HG03196 (cell line): Measurements from ENCODE around the gene TMA7B.

Experiments used
- ATAC-seq: cut with Tn5 transposase; IDR thresholded peaks from one replicate; pipeline ENCODE4 v1.9.1; 2021; ENCODE audit not compliant: unreplicated experiment

Gene TMA7B

DNA sequence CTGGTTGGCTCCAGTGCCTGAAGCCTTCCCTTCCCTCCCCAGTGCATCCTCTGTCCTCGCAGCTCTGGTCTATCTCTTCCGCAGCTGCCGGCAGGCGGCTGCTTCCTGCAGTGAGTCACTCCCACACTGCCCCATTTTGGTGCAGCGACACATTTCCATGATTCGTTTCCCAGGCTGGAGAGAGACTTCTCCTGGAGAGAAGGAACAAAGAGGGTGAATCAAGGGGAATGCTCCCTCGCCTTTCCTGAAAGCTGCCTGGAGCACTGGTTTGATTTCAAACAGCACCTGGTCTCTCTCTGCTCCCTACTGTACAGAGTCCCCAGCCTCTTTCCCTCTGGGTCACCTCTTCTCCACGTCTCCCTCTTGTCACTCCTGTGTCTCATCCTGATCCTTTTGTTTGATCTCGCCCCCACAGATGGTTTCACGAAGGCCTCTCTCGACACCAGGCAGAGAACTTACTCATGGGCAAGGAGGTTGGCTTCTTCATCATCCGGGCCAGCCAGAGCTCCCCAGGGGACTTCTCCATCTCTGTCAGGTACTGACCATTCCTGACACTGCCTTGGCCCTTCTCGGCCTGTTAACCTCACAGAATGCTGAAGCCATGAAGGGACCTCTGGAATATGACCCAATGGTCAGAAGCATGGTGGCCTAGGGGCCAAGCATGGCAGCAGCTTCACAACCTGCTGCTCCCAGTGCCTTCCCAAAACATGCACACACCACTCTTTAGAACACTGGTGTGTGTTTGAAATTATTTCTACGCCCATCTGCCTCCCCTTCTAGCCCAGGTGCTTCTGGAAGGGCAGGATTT lies at the start of gene TMA7B:
TMA7B (plus strand) TSS at position 758 of the 808 bp plus-strand sequence. CDS start 3,978 bp downstream, outside the sequence.
- no peak for ATAC-seq

DNA sequence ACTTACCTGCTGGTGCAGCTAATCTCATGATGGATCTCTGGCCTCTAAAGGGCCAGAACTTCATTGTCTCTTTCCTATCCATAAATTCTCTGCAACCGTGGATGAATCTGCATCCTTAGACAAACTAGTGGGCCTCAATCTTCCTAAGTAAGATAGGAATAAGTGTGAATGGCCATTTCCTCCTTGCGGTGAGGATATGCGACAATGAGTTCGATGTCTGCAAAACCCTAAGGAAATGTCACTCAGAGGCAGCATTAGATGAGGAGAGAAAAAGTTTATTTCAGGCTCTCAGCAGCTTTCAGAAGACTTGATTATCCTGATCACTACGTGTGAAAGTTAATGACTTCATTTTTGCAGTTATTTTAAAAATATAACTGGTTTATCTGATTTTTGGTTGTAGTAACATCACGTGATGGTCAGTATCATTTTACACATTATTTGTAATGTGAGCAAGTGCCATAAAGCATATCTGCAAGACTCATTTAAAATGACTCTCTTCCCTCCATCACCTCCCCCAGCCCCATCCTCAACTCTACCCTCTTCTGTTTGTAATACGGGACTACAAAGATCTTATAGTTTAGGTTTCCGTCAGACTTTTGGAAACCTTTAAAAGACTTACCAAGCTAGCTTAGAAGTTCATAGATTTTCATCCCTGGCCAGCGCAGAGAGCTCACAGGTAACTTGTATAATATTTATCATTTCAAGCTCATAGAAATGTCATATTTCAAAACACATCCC lies 49.2 kb upstream of the TMA7B start:
- no peak for ATAC-seq

DNA sequence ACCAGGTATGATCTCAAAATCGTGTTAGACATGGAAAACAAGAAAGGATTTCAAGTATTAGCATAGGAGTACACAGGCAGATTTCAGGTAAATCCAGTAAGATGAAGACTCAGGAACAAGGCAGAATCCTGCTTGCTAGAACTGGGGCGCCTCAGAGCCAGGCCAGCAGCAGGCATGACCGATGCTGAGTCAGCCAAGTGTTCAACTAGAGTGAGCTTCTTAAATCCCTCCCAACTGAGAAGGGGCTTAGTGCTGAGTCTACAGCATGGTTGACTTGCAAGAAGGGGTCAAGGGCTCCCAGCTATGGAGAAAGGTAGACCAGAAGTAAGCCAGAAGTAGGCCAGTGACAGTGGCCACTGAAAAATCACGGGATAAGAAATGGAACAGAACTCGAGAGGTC lies 46.9 kb upstream of the TMA7B start:
- no peak for ATAC-seq

DNA sequence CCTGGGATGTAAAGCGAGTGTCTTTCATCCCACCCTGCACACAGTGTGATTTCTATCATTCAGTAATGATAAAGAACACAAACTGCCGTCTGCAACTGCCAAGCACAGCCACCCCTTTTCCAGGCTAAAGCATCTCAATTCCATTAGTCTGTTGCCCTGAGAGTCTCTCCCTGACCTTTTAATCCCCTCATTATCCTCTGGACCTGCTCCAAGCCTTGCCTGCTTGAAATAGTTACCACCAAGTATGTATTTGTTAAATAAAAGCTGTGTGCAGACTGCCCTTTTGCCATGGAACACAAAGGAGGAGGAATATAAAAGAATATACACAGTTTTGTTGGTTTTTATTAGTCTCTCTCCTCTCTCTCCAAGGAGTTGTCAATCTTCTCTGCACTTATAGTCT lies 46.3 kb upstream of the TMA7B start:
- ATAC-seq = no peak

DNA sequence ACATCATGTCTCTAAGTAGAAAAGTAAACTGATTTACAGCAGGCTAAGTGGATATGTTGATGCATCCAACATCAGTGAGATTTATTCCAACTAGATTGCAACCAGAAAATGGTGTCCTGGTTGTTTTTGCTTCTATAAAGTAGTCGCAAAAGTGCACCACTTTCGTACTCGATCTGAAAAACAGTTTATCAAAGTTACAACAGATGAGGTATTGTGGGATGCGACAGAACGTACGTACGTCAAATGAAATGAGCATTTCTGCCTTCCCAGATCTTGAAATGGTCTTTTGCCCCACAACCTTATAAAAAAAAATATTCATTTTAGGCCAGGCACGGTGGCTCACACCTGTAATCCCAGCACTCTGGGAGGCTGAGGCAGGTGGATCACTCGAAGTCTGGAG lies 45.6 kb upstream of the TMA7B start:
- no peak for ATAC-seq

DNA sequence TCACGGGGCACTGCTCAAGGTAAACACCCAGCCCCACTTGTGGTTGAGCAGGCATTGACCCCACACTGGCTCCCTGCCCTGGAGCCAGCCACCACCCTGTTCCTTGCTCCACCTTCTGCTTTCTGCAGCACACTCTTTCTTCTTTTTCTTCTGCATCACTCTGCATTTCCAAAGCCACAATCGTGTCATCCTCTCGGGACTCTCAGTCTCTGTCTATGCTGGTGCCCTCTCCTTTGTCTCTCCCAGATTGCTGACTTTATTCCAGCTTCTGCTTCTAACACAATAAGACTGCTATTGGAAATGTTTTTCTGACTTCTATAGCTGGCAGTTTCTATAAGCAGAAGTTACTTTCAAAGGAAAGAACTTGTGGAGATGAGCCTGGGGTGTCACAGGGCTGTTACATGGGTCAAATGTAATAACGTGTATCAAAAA lies 44.9 kb upstream of the TMA7B start:
- no peak for ATAC-seq

DNA sequence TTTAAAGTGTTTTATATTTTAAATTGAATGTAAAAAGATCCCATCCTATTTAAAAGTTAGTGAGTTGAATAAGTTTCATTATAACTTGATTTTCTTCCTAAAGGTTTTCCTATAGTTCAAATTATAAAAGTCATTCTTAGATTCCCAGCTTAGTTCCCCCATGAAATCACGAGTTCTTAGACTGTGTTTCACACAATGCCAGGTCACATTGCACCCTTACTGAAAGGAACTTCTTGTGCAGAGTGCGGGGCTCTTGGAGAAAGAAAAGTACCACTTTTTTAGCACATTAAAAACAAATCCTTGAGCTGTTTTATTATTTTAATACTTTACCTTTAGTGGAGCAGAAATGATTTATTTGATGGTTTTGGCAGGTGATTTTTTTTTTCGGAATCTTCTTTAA lies 43.7 kb upstream of the TMA7B start:
- no peak for ATAC-seq

DNA sequence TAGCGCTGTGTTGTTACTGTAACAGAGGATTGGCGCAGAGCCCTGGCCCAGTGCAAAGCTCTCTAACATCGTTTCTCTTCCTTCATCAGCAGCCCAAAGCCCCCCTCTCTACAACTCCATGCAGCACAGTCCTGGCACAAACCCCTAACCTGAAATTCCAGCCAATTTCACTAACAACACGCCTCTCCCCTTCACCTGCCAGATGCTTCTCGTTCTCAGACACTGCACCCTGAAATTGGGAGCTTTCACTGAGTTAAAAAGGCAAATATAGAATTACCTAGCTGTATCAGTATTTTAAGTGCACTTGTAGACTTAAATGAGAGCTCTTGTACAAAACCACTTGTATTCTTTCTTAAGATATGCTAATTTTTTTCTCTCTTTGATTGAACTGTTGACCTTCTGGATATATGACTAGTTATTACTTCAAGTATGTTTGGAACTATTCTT lies 43.0 kb upstream of the TMA7B start:
- ATAC-seq = no peak

DNA sequence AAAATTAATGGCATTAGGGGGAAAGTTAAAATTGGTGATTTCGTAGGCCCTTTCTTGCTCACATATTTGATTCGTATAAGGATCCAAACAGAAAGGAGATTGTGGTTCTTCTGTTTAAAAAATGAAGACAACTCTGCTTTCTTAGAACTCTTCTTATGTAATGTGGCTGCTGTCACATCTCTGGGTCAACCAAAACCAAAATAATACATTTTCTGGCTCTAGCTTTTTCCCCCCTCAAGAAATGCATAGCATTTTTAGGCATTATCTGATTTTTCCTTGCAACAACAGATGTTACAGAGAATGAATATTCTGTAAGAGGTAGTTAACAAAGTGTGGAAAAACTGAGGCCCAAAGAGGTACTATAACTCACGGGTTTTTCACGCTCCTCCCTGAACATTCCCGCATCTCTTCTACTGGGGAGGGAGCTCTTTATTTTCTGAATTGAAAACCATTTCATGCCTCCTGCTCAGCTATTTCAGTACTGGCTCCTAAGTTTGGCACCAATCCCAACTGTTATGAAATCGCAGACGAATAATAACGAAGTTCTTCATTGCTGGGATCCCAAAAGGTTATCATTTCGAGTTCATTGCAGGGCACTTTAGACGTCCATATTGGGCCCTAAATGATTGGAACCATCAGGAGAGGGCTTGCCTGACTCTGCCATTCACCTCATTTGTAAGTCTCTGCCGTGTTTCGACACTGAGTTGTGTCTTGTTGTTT lies 42.3 kb upstream of the TMA7B start:
- no peak for ATAC-seq

DNA sequence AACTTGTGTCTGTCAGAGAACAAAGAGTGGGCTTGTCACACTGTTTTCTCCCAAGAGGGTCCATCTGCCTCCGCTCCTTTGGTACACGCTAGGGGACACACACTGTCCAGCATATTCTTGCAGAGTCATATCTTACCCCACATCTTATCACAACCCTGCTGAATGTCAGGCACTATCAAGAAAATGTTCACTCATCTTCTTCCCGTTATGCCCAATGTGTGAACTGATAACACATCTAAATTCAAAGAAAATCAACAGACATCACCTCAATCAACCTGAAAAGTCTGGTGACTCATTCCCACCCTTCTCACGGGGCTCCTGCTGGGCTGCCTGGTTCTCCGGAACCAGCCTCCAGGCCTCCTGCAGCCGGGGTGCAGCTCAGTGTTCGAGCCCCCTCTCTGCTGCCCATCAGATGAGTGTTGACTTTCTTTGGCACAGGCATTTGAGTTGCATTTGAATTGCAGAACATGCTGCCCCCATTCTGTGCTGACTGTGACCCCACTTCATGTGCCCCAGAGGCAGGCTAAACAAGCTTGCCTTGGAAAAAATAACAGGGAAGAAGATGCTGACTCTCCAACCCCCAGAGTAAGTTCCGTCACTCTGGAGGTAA lies 40.0 kb upstream of the TMA7B start:
- ATAC-seq = no peak

DNA sequence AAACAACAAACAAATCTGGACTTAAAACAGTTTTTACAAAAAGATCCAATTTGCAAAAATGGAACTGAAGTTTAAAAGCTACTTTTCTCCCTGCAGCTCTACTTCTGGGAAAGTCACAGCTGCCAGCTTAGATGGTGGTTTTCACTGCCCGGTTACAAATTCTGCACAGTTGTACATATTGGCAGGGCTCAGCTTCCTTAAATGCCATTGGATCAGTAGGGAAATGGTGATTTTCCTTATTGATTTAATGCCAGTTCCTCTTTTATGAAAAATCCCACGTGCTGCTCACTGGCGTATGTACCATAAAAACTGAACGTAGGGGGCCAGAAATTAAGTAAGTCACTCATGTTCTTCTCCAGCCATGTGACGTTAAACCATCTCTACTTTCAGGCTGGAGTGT lies 36.5 kb upstream of the TMA7B start:
- no peak for ATAC-seq

DNA sequence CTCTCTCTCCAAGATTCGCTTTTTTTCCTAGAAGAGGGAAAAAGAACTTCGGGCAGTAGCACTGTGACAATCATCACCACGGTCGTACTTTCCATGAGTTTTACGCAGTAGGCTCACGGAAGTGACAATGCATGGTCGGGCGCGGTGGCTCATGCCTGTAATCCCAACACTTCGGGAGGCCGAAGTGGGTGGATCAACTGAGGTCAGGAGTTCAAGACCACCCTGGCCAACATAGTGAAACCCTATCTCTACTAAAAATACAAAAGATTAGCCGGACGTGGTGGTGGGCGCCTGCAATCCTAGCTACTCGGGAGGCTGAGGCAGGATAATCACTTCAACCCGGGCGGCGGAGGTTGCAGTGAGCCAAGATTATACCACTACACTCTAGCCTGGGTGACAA lies 35.9 kb upstream of the TMA7B start:
- ATAC-seq = no peak

DNA sequence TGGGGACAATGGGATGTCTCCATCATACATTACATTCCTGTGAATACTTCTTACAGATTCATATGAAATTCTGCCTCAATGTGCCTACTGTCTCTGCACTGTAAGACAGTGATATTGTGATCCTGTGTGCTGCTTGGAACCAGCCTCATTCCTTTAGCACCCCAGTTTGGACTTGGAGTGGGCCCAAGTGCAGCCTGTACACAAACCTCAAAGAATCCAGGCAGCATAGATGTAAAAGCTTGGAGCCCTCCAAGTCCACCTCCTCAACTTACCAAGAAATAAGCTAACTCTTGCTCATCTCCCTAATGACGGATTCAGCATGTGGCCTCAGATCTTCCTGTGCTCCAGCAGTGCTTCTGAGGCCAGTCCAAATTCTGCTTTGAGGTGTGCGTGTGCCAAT lies 34.9 kb upstream of the TMA7B start:
- no peak for ATAC-seq

DNA sequence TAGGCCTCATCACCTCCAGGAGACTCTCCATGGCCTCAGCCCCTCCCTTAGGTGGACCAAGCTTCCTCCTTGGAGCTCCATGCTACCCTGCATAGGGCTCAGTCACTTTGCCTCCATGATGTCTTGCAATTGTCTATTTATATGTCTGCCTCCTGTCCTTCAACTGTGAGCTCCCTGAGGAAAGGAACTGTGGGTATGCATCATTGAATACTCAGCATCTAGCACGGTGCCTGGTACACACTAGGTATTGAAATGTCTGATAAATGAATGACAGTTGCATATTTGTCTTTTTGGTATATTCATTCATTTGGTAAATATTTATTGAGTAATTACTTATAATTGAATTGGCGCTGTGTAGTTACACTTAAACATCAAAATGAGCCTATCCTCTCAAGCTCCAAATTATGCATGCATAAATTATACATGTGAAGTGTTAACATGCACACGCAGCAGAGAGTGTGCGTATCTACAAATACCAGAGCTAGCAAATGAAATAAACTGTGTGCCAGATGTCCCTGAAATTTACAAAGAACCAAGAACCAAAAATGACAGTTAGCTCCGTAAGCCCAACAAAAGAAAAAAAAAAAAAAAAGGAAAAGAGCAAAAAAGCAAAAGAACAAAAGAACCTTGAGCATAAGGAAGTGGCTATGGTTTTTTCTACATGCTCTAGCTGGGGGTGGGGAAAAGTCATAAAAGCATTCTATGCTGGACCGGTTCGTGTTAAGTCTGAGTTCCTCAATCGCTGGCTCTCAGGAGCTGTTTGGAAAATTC lies 34.1 kb upstream of the TMA7B start:
- ATAC-seq = no peak

DNA sequence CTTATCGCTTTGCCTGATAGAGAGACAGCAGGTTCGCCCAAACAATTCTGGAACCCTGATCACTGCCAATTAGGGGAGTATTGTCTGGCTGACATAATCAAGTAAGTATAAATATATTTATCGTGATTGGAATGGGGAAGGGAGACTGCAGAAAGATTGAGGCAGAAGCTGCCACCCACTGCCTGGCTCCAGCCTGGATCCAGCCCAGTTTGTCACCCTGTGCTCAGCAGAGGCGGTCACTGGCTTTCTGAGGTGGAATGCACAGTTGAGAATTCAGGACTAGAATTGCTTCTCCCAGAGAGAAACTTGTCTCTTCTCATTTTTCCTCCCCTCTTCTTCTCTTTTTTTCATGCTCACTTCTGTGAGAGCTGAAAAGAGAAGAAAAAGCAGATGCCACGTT lies 33.4 kb upstream of the TMA7B start:
- ATAC-seq = no peak

DNA sequence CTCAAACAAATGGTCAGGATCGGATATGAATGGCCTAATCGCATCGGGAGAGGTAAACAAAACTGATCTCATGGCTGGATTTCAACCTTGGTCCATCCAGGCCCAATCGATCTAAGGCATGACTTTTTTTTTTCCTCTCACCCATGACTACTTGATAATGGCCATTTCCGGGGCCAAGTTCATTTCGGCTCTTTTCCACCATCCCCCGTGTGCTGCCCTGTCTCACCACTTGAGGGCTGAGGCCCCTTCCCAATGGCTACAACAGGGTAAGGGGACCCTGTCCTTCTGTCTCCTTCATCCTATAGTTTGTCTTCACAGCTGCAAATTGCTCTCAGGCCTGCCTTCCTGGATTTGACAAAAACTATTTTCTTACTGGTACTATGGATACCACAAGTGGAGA lies 32.7 kb upstream of the TMA7B start:
- ATAC-seq = no peak

DNA sequence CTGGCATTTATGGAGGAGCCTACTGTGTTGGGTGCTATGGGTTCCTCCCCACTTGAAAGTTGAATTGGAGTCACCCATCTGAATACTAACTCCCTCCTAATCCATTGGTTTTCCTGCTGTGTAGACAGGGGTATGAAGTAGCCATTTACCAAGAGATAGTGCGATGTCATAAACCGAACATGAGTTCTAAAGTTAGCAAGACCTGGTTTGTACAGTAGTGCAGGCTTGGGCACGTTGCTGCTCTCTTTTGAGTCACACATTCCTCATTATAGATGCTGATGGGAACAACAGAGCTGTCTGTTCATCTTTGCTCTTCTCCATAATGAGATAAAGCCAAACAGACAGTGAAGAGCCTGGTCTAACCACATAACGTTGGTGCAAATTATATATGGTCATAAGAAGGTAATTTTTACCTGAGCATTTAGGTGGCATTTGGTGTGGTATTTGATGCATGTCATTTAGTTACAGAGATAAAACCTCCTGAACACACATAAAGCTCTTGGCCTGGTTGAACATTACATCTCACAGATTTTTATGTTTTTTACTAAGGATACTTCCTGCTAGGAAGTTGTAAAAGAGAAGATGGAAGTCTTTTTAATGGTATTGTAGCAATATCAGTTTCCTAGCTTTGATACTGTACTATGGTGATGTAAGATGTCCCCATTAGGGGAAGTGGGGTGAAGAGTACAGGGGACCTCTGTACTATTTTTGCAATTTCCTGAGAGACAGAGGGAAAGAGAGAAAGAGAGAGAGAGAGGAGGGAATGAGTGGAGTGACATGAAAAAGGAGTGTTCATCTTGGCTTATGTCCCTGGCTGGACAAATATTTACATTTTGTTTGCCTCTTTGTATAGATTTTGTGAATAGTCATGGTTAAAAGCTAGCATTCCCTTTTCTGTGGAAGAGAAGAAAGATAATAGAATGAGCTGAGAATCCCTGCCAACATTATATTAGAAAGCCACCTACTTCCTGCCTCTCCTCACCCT lies 31.4 kb upstream of the TMA7B start:
- no peak for ATAC-seq

DNA sequence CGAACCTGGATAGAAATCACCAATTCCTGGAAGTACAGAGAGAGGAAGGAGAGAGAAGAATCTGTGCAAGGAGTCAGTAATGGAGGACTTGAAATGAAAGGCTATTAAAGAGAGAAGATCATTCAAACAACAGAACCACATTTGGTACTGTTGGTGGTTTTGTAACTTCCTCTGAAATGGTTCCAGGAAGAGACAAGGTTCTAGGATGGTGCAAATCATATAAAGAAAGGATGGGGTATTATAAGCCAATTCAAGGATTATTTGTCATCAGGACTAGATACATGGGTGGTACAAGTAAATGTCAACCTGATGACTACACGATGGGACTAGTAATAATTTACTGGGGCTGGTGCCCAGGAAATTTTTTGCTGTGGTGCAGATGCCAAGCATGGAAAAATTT lies 28.9 kb upstream of the TMA7B start:
- ATAC-seq = no peak

DNA sequence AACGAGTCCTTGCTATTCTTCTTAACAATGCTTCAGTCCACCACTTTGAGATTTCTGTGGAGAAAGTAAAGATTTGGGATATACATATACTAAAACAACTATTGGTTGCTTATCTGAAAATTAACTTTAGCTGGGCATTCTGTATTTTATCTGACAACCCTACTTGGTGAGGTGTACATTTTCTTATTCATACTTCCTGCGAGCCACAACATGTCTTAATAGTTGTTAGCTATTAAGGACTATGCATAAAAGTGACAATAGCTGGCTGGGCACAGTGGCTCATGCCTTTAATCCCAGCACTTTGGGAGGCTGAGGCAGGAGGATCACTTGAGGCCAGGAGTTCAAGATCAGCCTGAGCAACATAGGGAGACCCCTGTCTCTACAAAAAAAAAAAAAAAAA lies 28.0 kb upstream of the TMA7B start:
- ATAC-seq = no peak
